CD14-positive monocyte (primary cell): Measurements from ENCODE around the gene SEMA3F. TPM values are rescaled to one million over a fixed set of nuclear protein-coding genes. Genes with fewer than 3 reads are reported as not detected.

Source experiments
- DNase-seq, 3 donors: peaks; one replicate each; pipeline ENCODE4 v3.0.0-alpha.2; 2011 to 2022
- H2AFZ ChIP-seq: 2 replicates; pipeline ENCODE4 v1.6.0; 2012; ENCODE audit warnings: mild to moderate bottlenecking, low read depth, low read length, inconsistent platforms; ENCODE audit not compliant: insufficient read depth, poor library complexity, severe bottlenecking
- H3K27ac ChIP-seq, 2 donors: 1 replicate in 1 of 2; 2 replicates in 1 of 2; pipeline ENCODE4 v1.5.1; 2012 to 2013; ENCODE audit warnings: low read length in 2 of 2, control low read depth in 1 of 2, inconsistent platforms in 1 of 2, low read depth in 1 of 2, mild to moderate bottlenecking in 1 of 2
- H3K27me3 ChIP-seq, 2 donors: one replicate each; pipeline versions ENCODE4 v1.6.0 to v1.6.1; 2011 to 2013; ENCODE audit warnings: low read length in 2 of 2; ENCODE audit not compliant: control insufficient read depth in 2 of 2, insufficient read depth in 2 of 2
- H3K36me3 ChIP-seq, 2 donors: replicated peaks in 1 of 2; 1 replicate in 1 of 2; 2 replicates in 1 of 2; pipeline versions ENCODE4 v1.5.1 to v1.6.1; 2012 to 2013; ENCODE audit warnings: low read length in 2 of 2, control low read depth in 1 of 2, inconsistent platforms in 1 of 2, mild to moderate bottlenecking in 1 of 2; ENCODE audit not compliant: insufficient read depth in 2 of 2, control insufficient read depth in 1 of 2
- H3K4me1 ChIP-seq, 2 donors: 1 replicate in 1 of 2; 2 replicates in 1 of 2; pipeline versions ENCODE4 v1.5.1 to v1.6.1; 2012 to 2013; ENCODE audit warnings: low read length in 2 of 2, control low read depth in 1 of 2, inconsistent platforms in 1 of 2, mild to moderate bottlenecking in 1 of 2, moderate library complexity in 1 of 2; ENCODE audit not compliant: insufficient read depth in 2 of 2, control insufficient read depth in 1 of 2
- H3K4me2 ChIP-seq: replicated peaks from 2 replicates; pipeline ENCODE3; 2012; ENCODE audit warnings: low read length, moderate library complexity, mild to moderate bottlenecking; ENCODE audit not compliant: poor library complexity, severe bottlenecking; ENCODE audit errors: extremely low read depth
- H3K4me3 ChIP-seq, 3 experiments: fragments of 200-600 bp in 1 of 3; sonication (generic) in 1 of 3; replicated peaks in 1 of 3; 1 replicate in 2 of 3; 2 replicates in 1 of 3; pipeline ENCODE4 v1.5.1; 2011 to 2013; ENCODE audit warnings: low read length in 3 of 3, mild to moderate bottlenecking in 3 of 3, control low read depth in 2 of 3, low read depth in 2 of 3, inconsistent platforms in 1 of 3, moderate library complexity in 1 of 3
- H3K79me2 ChIP-seq: 2 replicates; pipeline ENCODE4 v1.6.0; 2012; ENCODE audit warnings: mild to moderate bottlenecking, control low read depth, inconsistent platforms, low read length, moderate library complexity; ENCODE audit not compliant: insufficient read depth
- H3K9ac ChIP-seq: 2 replicates; pipeline ENCODE4 v1.6.0; 2017; ENCODE audit warnings: low read length, mild to moderate bottlenecking; ENCODE audit not compliant: insufficient read depth, poor library complexity, severe bottlenecking
- H3K9me3 ChIP-seq, 2 donors: replicated peaks in 1 of 2; 1 replicate in 1 of 2; 2 replicates in 1 of 2; pipeline versions ENCODE4 v1.5.1 to v1.6.1; 2012 to 2013; ENCODE audit warnings: low read length in 2 of 2, control low read depth in 1 of 2; ENCODE audit not compliant: control insufficient read depth in 1 of 2, insufficient read depth in 1 of 2
- H4K20me1 ChIP-seq: 2 replicates; pipeline ENCODE4 v1.6.0; 2012; ENCODE audit warnings: mild to moderate bottlenecking, low read length, control low read depth, moderate library complexity; ENCODE audit not compliant: insufficient read depth
- H3K27ac Mint-ChIP-seq, 7 donors: one replicate each; pipeline ENCODE4 v1.8.0; 2020; ENCODE audit warnings: mild to moderate bottlenecking in 7 of 7, mixed read lengths in 7 of 7, moderate library complexity in 6 of 7, inconsistent platforms in 2 of 7
- H3K27me3 Mint-ChIP-seq, 3 donors: one replicate each; pipeline ENCODE4 v1.8.0; 2021 to 2022; ENCODE audit warnings: low read depth in 3 of 3, mild to moderate bottlenecking in 3 of 3, mixed read lengths in 3 of 3, moderate library complexity in 3 of 3, inconsistent platforms in 1 of 3
- H3K36me3 Mint-ChIP-seq, 2 donors: one replicate each; pipeline ENCODE4 v1.8.0; 2020; ENCODE audit warnings: mixed read lengths in 2 of 2, inconsistent platforms in 1 of 2, mild to moderate bottlenecking in 1 of 2
- H3K4me1 Mint-ChIP-seq: one replicate; pipeline ENCODE4 v1.8.0; 2020; ENCODE audit warnings: mild to moderate bottlenecking, mixed read lengths
- H3K4me3 Mint-ChIP-seq, 2 donors: one replicate each; pipeline ENCODE4 v1.8.0; 2020; ENCODE audit warnings: mild to moderate bottlenecking in 2 of 2, mixed read lengths in 2 of 2, moderate library complexity in 1 of 2
- H3K9me3 Mint-ChIP-seq, 7 donors: one replicate each; pipeline ENCODE4 v1.8.0; 2020 to 2022; ENCODE audit warnings: mixed read lengths in 7 of 7, mild to moderate bottlenecking in 6 of 7, moderate library complexity in 6 of 7, inconsistent platforms in 2 of 7
- CTCF ChIP-seq: fragments of 200-600 bp; IDR thresholded peaks from one replicate; pipeline ENCODE4 v1.8.0; 2022; ENCODE audit warnings: antibody characterized with exemption, mild to moderate bottlenecking
- WGBS: methylation state at CpG from one replicate; pipeline ENCODE4 v1.1.5; 2013; ENCODE audit warnings: missing lambda C conversion rate; ENCODE audit not compliant: insufficient coverage; 5-methylcytosine and 5-hydroxymethylcytosine counted together
- intact Hi-C, 2 donors: fragments of 100-400 bp; cut with micrococcal nuclease; formaldehyde crosslinking; loops; one replicate each; pipeline versions ENCODE4 v1.15.0 to v1.15.1; 2023
- polyA plus RNA-seq, 3 donors: library from polyadenylated mRNA; depleted of rRNA in 1 of 3; unstranded in 2 of 3; stranded (reverse) in 1 of 3; fragments of 300-500 nt in 2 of 3; fragments of >200 nt in 1 of 3; fragmentation: Illumina TruSeq in 2 of 3; gene quantifications; 1 replicate in 2 of 3; 2 replicates in 1 of 3; pipeline ENCODE4 v1.2.3, GENCODE V29; 2012 to 2021

The SEMA3F gene
- polyA plus RNA-seq, 3 donors: 0.01 TPM; not detected in 2

- Histone ChIP-seq H3K4me3 (peak overlapping the region in 2 of 3 experiments; percentile 12 to 71), H3K27me3 (peaks cover 0 to 3% of the 10 kb centered on the region in 2 donors), H3K9ac (peak overlapping the region; percentile 44), H3K27ac (peak overlapping the region; percentile 55 to 88), H2AFZ (no peak overlapping the region), H3K36me3 (no peaks in the 10 kb centered on the region), H3K79me2 (peaks cover 77% of the 10 kb centered on the region), H4K20me1 (no peaks in the 10 kb centered on the region), H3K4me1 (peaks cover 93 to 97% of the 10 kb centered on the region in 2 donors), H3K9me3 (no peaks in the 10 kb centered on the region), H3K4me2 (peak overlapping the region; percentile 78)
- peaks cover 89% of the 10 kb centered on the region for H3K4me1 Mint-ChIP-seq
- H3K4me3 Mint-ChIP-seq: peak overlapping the region; percentile 51 to 78
- DNase-seq: peak in 1 of 3 donors; percentile 43
- WGBS: 40% methylated on average over 2 of the region's 4 CpGs
- peaks cover 0 to 2% (median 0%) of the 10 kb centered on the region in 7 donors for H3K9me3 Mint-ChIP-seq
- no peaks in the 10 kb centered on the region for H3K36me3 Mint-ChIP-seq
- peak overlapping the region; percentile 81 to 95 (median 93) for H3K27ac Mint-ChIP-seq
- TF ChIP-seq CTCF: no peak
- peaks cover 7 to 12% (median 10%) of the 10 kb centered on the region in 3 donors for H3K27me3 Mint-ChIP-seq
- intact Hi-C loops: loop anchor here in 1 of 2 donors (1.0 kb wide), 1 partner anchor 14 kb away; no protein-coding TSS in a partner anchor
Observed at GRCh38 chr3:50230794-50231125, 75.6 kb downstream of the SEMA3F start.

- Histone ChIP-seq H3K27me3 (no peaks in the 10 kb centered on the region), H3K9ac (no peak overlapping the region), H3K4me3 (peak overlapping the region in 1 of 3 experiments; percentile 71), H3K4me1 (peaks cover 85 to 90% of the 10 kb centered on the region in 2 donors), H3K27ac (no peak overlapping the region), H3K9me3 (no peaks in the 10 kb centered on the region), H3K4me2 (peak overlapping the region; percentile 78), H3K79me2 (peaks cover 84% of the 10 kb centered on the region), H2AFZ (no peak overlapping the region), H4K20me1 (peaks cover 5% of the 10 kb centered on the region), H3K36me3 (no peaks in the 10 kb centered on the region)
- intact Hi-C loops: loop anchor here in 1 of 2 donors (1.0 kb wide), 1 partner anchor 13 kb away; no protein-coding TSS in a partner anchor
- peaks cover 0 to 3% of the 10 kb centered on the region in 2 donors for H3K36me3 Mint-ChIP-seq
- DNase-seq: no peak
- H3K4me3 Mint-ChIP-seq: no peak overlapping the region
- peaks cover 3 to 5% (median 3%) of the 10 kb centered on the region in 3 donors for H3K27me3 Mint-ChIP-seq
- 100% methylated on average over 5 of the region's 5 CpGs for WGBS
- H3K27ac Mint-ChIP-seq: peak overlapping the region in 2 of 7 donors; percentile 42 to 95
- no peaks in the 10 kb centered on the region for H3K9me3 Mint-ChIP-seq
- no peak for TF ChIP-seq CTCF
- peaks cover 81% of the 10 kb centered on the region for H3K4me1 Mint-ChIP-seq
Observed at GRCh38 chr3:50231581-50231980, 76.5 kb downstream of the SEMA3F start.
